GM21529 (cell line): ENCODE results near the gene IL9.
"Not testable (repeated sequence)": the region's sequence is repeated elsewhere in the genome, so short reads cannot be mapped to it uniquely, and the experiment has no call there.

ENCODE experiments used
- ATAC-seq: cut with Tn5 transposase; IDR thresholded peaks from one replicate; pipeline ENCODE4 v1.9.1; 2021; ENCODE audit not compliant: unreplicated experiment

IL9 gene

GRCh38 chr5:135869935-135870334 is 25.7 kb downstream of the IL9 start:
- no peak for ATAC-seq

- no peak for ATAC-seq
These were observed 26.4 kb downstream of the IL9 start for GRCh38 chr5:135869276-135869675.

GRCh38 chr5:135868681-135869080 is 27.0 kb downstream of the IL9 start:
- ATAC-seq: no peak

DNA sequence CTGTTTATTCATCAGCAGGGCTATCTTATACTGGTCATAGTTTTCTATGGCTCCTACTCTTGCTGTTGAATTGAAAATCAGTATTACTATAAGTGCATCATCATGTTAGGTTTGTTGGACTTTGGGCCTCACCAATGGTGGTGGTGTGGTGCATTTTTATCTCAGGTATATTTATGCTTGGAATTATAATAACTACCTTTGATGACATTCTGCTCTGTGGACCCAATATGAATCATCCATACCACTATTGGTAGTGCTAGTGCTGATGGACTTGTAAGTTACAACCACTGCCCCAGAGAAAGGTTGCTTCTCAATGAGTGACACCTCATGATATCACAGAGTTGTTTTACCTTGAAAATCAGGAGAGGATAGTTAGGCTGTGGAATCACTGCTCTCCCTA is 28.0 kb downstream of the IL9 start:
- no peak for ATAC-seq

GRCh38 chr5:135866016-135866415 is 29.6 kb downstream of the IL9 start:
- ATAC-seq: no peak

GRCh38 chr5:135864503-135865435 is 30.9 kb downstream of the IL9 start:
- ATAC-seq: no peak

DNA sequence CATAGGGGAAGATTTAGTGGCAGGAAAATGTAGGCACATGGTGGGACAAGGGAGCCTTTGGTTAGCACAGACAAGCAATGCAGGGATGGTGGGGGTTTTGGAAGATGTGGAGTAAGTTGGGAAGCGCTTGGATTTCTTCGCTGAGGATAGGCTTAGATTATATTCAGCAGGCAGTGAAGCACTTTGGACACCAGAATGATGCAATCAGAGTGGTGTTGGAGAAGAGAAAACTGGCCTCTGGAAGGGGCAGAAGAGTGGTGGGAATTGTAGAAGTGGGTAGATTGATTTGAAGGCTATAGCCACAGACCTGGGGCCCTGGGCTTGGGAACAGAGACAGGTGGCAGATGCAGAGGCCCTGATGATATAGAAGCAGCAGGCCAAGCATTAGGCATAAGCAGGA is 32.9 kb downstream of the IL9 start:
- no peak for ATAC-seq

DNA sequence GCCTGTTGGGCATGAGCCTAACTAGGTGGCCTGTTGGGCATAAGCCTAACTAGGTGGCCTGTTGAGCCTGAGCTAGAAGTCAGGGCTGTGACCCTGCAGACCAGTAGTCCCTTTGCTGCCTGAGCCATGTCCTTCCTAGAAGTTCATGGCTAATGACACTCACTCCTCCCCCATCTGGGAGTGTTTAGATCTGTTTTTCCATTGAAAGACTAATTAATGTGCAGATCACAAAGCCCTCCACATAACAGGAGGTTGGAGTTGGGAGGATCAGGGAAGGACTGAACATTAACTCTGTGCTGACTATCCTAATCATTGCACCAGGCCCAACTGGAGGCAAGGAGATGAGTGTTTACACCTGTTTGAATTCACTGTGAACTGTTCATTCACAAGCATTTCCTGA is 33.6 kb downstream of the IL9 start:
- ATAC-seq: no peak

DNA sequence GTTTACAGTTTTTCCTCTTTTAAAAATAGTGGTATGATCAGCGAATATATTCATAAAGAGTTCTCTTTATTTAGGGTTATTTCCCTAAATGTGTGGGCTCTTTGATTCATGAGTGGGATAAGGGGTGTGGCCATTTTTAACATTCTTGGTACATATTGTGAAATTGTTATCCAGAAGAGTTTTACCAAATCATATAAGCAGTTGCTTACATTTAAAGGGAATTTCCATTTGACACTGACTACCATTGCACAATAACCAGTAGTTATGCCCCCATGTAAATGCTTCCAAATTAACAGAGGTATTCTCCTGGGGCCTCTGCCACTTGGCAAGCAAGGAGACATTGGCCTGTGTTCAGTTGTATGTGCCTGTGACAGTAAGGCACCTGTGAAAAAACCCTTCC is 34.0 kb downstream of the IL9 start:
- no peak for ATAC-seq

GRCh38 chr5:135859641-135860040 is 36.0 kb downstream of the IL9 start:
- no peak for ATAC-seq

DNA sequence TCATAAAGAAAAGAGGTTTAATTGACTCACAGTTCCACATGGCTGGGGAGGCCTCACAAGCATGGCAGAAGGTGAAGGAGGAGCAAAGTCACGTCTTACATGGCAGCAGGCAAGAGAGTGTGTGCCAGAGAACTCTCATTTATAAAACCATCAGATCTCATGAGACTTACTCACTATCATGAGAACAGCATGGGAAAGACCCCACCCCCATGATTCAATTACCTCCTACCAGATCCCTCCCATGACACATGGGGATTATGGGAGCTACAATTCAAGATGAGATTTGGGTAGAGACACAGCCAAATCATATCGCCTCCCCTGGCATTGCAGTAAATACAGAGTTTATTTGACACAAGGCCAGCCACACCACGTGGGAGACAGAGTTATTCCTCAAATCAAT is 36.5 kb downstream of the IL9 start:
- not testable (repeated sequence) for ATAC-seq

- no peak for ATAC-seq
These were observed 37.9 kb downstream of the IL9 start for GRCh38 chr5:135857630-135858311.

DNA sequence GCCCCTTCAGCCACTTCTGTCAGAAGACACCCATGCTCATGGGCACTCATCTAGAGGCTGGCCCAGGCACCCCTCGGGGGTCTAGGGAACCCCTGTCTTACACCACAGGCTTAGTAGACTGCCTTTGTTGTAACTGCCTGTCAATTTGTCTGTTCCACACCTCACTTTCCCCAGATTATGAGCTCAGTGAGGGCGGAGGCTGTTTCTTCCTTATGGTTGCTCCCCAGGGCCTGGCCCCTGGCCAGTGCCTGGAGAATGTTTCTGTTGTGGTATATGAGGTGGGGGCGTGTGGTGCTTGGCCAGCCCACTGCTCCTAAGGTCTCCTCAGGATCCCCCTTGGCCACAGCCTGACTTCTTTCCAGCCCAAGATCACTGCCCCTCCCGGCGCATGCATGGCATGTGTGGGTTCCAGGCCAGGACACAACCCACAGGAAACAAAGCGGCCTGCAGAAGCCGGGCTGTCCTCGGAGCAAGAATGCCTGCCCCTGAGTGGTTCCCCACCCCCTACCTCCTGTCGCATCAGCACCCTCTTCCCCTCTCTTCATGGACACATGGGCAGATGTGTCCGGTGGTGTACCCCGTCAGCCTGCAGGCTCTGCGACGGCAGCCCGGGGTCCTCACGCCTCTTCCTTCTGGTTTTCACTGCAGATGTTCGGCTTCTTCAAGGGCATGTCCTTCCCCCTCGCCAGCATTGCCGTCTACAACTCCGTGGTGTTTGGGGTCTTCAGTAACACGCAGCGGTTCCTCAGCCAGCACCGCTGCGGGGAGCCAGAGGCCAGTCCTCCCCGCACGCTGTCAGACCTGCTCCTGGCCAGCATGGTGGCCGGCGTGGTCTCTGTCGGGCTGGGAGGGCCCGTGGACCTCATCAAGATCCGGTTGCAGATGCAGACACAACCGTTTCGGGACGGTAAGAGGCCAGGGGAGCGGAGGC is 43.5 kb downstream of the IL9 start:
- ATAC-seq: no peak

DNA sequence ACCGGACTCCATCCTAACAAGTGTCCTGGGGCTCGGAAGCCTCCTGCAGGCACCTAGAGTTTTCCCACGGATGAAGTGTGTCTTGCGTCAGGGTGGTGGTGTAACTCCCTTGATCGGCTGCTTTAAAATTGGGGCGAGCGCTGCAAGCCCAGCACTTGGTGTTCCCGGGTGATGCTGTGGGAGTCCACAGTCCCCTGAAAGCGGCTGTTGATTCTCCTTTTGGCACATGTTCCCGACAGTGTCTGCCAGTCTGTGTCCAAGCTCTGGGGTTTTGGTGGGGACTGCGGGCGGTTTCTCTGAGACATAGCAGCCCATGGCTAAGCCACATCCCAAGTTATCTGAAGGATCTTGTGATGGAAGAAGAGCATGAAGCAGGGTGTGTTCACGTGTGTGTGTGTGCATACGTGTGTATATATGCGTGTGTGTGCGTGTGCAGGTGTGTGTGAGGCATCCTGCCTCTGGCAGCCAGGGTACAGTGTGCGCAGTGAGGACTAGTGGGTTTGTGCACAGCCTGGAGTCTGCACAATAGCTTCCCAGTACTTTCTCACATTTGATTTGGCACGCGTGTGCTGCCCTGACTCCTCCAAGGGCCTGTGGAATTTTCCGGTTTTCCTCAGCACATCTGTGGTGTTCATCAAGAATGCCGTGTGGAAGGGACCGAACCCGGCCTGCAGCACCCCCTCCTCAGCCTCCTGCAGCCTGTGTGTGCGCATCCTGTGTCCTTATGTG is 44.3 kb downstream of the IL9 start:
- ATAC-seq: no peak

- ATAC-seq: no peak
These were observed 45.0 kb downstream of the IL9 start for GRCh38 chr5:135850671-135851070.

DNA sequence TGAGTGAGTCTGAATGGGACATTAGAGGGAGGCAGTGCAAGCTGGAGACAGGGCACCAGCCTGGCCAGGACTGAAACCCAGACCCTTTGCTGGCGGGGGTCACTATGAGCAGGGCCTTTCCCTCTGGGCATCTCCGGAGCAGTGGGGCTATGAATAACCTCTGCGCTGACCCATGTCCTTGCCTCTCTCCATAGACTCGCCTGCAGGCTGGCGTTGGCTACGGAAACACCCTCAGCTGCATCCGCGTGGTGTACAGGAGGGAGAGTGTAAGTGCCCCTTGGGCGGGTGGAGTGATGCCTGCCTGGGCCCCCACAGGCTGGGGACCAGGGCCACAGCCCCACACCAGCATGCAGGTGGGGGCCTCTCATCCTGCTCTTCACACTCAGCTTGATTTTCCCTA is 45.4 kb downstream of the IL9 start:
- ATAC-seq: no peak

DNA sequence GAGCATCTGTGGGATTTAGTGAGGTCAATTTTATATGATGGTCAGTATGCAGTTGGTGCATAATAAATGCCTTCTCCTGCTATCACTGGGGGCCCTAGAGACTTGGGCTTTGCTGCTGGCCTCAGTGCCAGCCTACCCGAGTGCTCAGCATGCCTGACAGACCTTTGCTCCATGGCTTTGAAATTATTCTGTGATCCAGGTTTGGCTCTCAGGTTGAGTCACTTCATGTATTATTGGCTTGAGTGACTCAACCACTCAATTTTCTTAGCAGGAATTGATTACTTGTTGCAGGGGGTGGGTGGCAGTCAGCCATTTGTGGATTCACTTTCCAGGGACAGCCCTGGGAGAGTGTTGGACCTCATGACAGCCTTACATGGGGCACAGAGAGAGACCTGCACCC is 47.7 kb downstream of the IL9 start:
- ATAC-seq: no peak

DNA sequence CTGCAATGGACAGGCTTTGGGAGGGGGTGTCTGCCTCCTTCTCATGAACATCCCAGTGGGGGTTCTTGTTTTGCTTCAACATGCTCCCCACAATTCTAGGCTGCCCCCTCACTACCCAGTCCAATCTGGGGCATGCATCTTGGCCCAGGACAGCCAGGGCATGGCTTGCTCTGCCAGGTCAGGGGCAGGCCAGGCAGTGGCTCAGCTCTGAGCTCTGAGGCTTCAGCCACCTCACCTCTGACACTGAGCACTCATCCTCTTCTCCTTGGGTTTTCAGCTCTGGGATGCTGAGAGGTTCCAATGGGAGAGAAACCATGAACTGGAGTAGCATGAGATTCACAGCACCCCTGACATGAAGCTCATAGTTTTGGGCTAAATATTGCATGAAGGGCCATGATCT is 49.3 kb downstream of the IL9 start:
- no peak for ATAC-seq

- no peak for ATAC-seq
These were observed 51.9 kb downstream of the IL9 start for GRCh38 chr5:135843571-135844337.

DNA sequence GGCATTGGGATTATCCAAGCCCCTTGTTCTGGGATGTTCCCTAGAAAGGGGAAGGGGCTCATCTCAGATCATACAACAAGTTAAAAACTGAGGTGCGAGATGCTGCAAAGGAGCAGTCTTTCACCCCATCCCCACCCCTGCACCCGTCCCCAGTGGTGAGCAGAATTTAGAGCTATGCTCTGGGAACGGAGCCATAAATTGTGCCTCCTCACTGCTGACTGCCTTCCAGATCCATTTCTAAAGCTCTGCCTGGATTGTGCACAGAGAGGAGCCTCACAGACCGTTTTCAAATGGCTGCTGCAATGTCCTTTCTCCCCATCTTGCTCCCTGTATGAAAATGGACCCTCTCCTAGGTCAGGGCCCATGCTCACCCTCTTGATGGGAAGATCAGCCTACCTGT is 52.9 kb downstream of the IL9 start:
- ATAC-seq: no peak
